ENCODE measurements around the gene FOXM1.

- TF ChIP-seq CTCF (IDR thresholded peaks at IDR 0.05; ENCODE audit: low read depth, low read length, poor library complexity, severe bottlenecking) = no peak
- TF ChIP-seq EZH2phosphoT487 (IDR thresholded peaks at IDR 0.05; ENCODE audit: borderline replicate concordance, low read length) = no peak
Observed at GRCh38 chr12:2858944-2859421, 18.0 kb downstream of the FOXM1 start.
